Adrenal gland (tissue), 12 donors: Measurements from ENCODE around the gene LOXHD1. TPM values are rescaled to one million over a fixed set of nuclear protein-coding genes. Genes with fewer than 3 reads are reported as not detected.

ENCODE experiments used
- DNase-seq, 7 donors: peaks; one replicate each; pipeline ENCODE4 v3.0.0-alpha.2; 2019 to 2020
- H3K27ac ChIP-seq, 5 donors: fragments of 200-600 bp; sonication (generic) in 4 of 5; 1 replicate in 3 of 5; 2 replicates in 2 of 5; pipeline versions ENCODE4 v1.5.1 to v1.8.0; 2016 to 2020; ENCODE audit warnings: mild to moderate bottlenecking in 1 of 5
- H3K27me3 ChIP-seq: fragments of 200-600 bp; 2 replicates; pipeline ENCODE4 v1.8.0; 2021
- H3K36me3 ChIP-seq, 2 donors: fragments of 200-600 bp; replicated peaks in 1 of 2; 1 replicate in 1 of 2; 2 replicates in 1 of 2; pipeline versions ENCODE4 v1.5.1 to v1.8.0; 2018 to 2022
- H3K4me1 ChIP-seq, 2 donors: fragments of 200-600 bp; replicated peaks in 1 of 2; 1 replicate in 1 of 2; 2 replicates in 1 of 2; pipeline versions ENCODE4 v1.5.1 to v1.8.0; 2018 to 2021
- H3K4me3 ChIP-seq, 4 donors: fragments of 200-600 bp; sonication (generic) in 3 of 4; one replicate each; pipeline ENCODE4 v1.5.1; 2016 to 2018
- H3K9me3 ChIP-seq, 3 donors: fragments of 200-600 bp; sonication (generic) in 1 of 3; replicated peaks in 1 of 3; 1 replicate in 2 of 3; 2 replicates in 1 of 3; pipeline versions ENCODE4 v1.5.1 to v1.8.0; 2016 to 2021
- CTCF ChIP-seq, 6 experiments: fragments of 450-650 bp in 4 of 6; fragments of 200-600 bp in 2 of 6; sonication (generic) in 1 of 6; IDR thresholded peaks; 1 replicate in 5 of 6; 2 replicates in 1 of 6; pipeline versions ENCODE4 v1.5.1 to v1.8.0; 2016 to 2021; ENCODE audit warnings: antibody characterized with exemption in 6 of 6, mild to moderate bottlenecking in 2 of 6, moderate library complexity in 1 of 6
- POLR2A ChIP-seq, 2 donors: fragments of 450-650 bp; IDR thresholded peaks; one replicate each; pipeline ENCODE4 v1.6.1; 2017; ENCODE audit warnings: antibody characterized with exemption in 2 of 2, mild to moderate bottlenecking in 2 of 2, moderate library complexity in 1 of 2
- WGBS, 4 donors: extraction: QIAGEN DNeasy Blood & Tissue Kit in 2 of 4; methylation state at CpG; one replicate each; pipeline versions ENCODE4 v1.1.5 to v1.1.7; 2013 to 2017; 5-methylcytosine and 5-hydroxymethylcytosine counted together
- intact Hi-C, 2 donors: fragments of 100-400 bp; cut with DNase I; formaldehyde crosslinking; loops; one replicate each; pipeline versions ENCODE4 v1.14.1 to v1.15.0; 2022 to 2023
- polyA plus RNA-seq, 3 donors: library from polyadenylated mRNA; stranded (reverse); fragments of 200-250 nt in 2 of 3; fragments of 350-450 nt in 1 of 3; fragmentation: Illumina TruSeq in 1 of 3; extraction: RNeasy Lipid Tissue Mini Kit (QIAGEN cat#74804) in 1 of 3; gene quantifications; one replicate each; pipeline ENCODE4 v1.2.3, GENCODE V29; 2013 to 2014
- total RNA-seq, 9 donors: library from RNA; depleted of rRNA in 4 of 9; stranded (reverse); fragments of >200 nt in 4 of 9; fragments of 120-200 nt in 1 of 9; fragmentation: NEBNext Ultra II Directional in 1 of 9; extraction: Animal tissue kit (Norgen Biotek cat#: 25700) in 1 of 9; gene quantifications; one replicate each; pipeline versions ENCODE4 v1.1.0 to v1.2.4, GENCODE V29; 2013 to 2023
- donor health status: healthy with polysubstance abuse.
- donor health status: Bipolar disorder and iron deficiency.
- donor health status: DM: yes; HTN: yes; CAD: no.
- donor health status: DM: no; HTN: no; CAD: no.
- donor health status: DM: no; HTN: no; CAD: no.
- donor health status: DM: yes; HTN: yes; CAD: no.

The LOXHD1 gene
- total and polyA plus RNA-seq, 12 donors: 0.08 to 0.30 (median 0.16) TPM; not detected in 7

- H3K4me1 ChIP-seq: no peaks in the 10 kb centered on the region
- no peak for TF ChIP-seq POLR2A (IDR thresholded peaks at IDR 0.05)
- no peak for TF ChIP-seq CTCF (IDR thresholded peaks at IDR 0.05)
- no peaks in the 10 kb centered on the region for H3K36me3 ChIP-seq
- H3K27ac ChIP-seq: no peak overlapping the region
- H3K9me3 ChIP-seq: no peaks in the 10 kb centered on the region
- no peak for DNase-seq
- no peaks in the 10 kb centered on the region for H3K27me3 ChIP-seq
- 66 to 94% (median 75%) methylated on average over 2 to 5 of the region's 5 CpGs for WGBS, 4 donors
- intact Hi-C loops: no loop called here
- H3K4me3 ChIP-seq: no peak overlapping the region
Measured at GRCh38 chr18:46570134-46570533, 86.9 kb downstream of the LOXHD1 start.

- 74 to 81% (median 75%) methylated on average over 7 of the region's 7 CpGs for WGBS, 4 donors
- Histone ChIP-seq H3K9me3 (no peaks in the 10 kb centered on the region), H3K36me3 (no peaks in the 10 kb centered on the region), H3K4me1 (no peaks in the 10 kb centered on the region), H3K27me3 (no peaks in the 10 kb centered on the region), H3K4me3 (no peak overlapping the region), H3K27ac (no peak overlapping the region)
- intact Hi-C loops: no loop called here
- DNase-seq: no peak
- TF ChIP-seq POLR2A (IDR thresholded peaks at IDR 0.05): no peak
- no peak for TF ChIP-seq CTCF (IDR thresholded peaks at IDR 0.05)
Measured at GRCh38 chr18:46569211-46569610, 87.8 kb downstream of the LOXHD1 start.

GRCh38 chr18:46567196-46567595 is 89.8 kb downstream of the LOXHD1 start:
- no peak for DNase-seq
- 54 to 60% (median 59%) methylated on average over 2 of the region's 2 CpGs for WGBS, 4 donors
- TF ChIP-seq CTCF (IDR thresholded peaks at IDR 0.05) (no peak), POLR2A (IDR thresholded peaks at IDR 0.05) (no peak)
- H3K4me3 ChIP-seq: no peak overlapping the region
- H3K27me3 ChIP-seq: no peaks in the 10 kb centered on the region
- H3K27ac ChIP-seq: no peak overlapping the region
- no peaks in the 10 kb centered on the region for H3K36me3 ChIP-seq
- H3K4me1 ChIP-seq: no peaks in the 10 kb centered on the region
- intact Hi-C loops: no loop called here
- no peaks in the 10 kb centered on the region for H3K9me3 ChIP-seq

GRCh38 chr18:46566111-46566510 is 90.9 kb downstream of the LOXHD1 start:
- no peak overlapping the region for H3K27ac ChIP-seq
- H3K4me1 ChIP-seq: no peaks in the 10 kb centered on the region
- no peaks in the 10 kb centered on the region for H3K36me3 ChIP-seq
- no peak for DNase-seq
- WGBS, 4 donors: 77 to 80% (median 78%) methylated on average over 10 of the region's 10 CpGs
- no peak for TF ChIP-seq POLR2A (IDR thresholded peaks at IDR 0.05)
- no peak for TF ChIP-seq CTCF (IDR thresholded peaks at IDR 0.05)
- H3K27me3 ChIP-seq: no peaks in the 10 kb centered on the region
- no peak overlapping the region for H3K4me3 ChIP-seq
- intact Hi-C loops: no loop called here
- no peaks in the 10 kb centered on the region for H3K9me3 ChIP-seq
